ENCODE data around the gene SALL4. TPM values are rescaled to one million over a fixed set of nuclear protein-coding genes. Genes with fewer than 3 reads are reported as not detected.

SALL4 gene
- total RNA-seq (2021) (17.7 and 18.4 TPM in 2 replicates), Bru-seq, nascent RNA (percentile 76 among the genes with signal in this experiment), BruChase-seq, experiment 1, labeled RNA remaining after a 2-hour chase (percentile 85 among the genes with signal in this experiment), BruChase-seq, experiment 2, labeled RNA remaining after a 6-hour chase (percentile 92 among the genes with signal in this experiment)
- long read RNA-seq, partial matches to known transcripts = 4 of 7 reads
- long read RNA-seq, other reads (novel, unspliced or antisense) = 2 of 7 reads

GRCh38 chr20:51802170-51802751 is at the start of gene SALL4:
TSS of gene SALL4 (minus strand) at chr20:51802521. CDS start at chr20:51802408, 113 bp downstream.
- TF ChIP-seq CTCF (conservative IDR thresholded peaks at IDR 0.05; ENCODE audit: low read depth, low read length) (no peak), EZH2 (IDR thresholded peaks at IDR 0.05; ENCODE audit: borderline replicate concordance, low read depth, low read length, poor library complexity, severe bottlenecking) (no peak)
- no TSS peak for BruUV-seq (replicated peaks)
- Histone ChIP-seq H3K36me3 (ENCODE audit: insufficient read depth, low read length, poor library complexity, severe bottlenecking) (no peaks in the 10 kb centered on the region), H3K27ac (ENCODE audit: low read depth, low read length, poor library complexity, severe bottlenecking) (peak within 1 kb of the TSS; percentile 89), H3K4me1 (ENCODE audit: insufficient read depth, low read length, poor library complexity, severe bottlenecking) (peaks cover 29% of the 10 kb centered on the region), H3K9me3 (ENCODE audit: low read depth, low read length, poor library complexity, severe bottlenecking) (no peaks in the 10 kb centered on the region), H3K4me3 (ENCODE audit: low read depth, low read length, poor library complexity, severe bottlenecking) (peak within 1 kb of the TSS; percentile 74), H3K27me3 (replicated peaks; ENCODE audit: insufficient read depth, low read depth, low read length, poor library complexity) (no peaks in the 10 kb centered on the region)
- intact Hi-C loops (cut with micrococcal nuclease; ENCODE audit: unreplicated experiment) = loop anchor here (5.0 to 10.0 kb wide), 3 partner anchors 100 to 163 kb away; no protein-coding TSS in a partner anchor
- ChIA-PET CTCF (no interaction called here), POLR2A (ENCODE audit: low non-redundant PET) (no interaction called here)
- DNase-seq (ENCODE audit: low spot score) = peak; percentile 89

DNA sequence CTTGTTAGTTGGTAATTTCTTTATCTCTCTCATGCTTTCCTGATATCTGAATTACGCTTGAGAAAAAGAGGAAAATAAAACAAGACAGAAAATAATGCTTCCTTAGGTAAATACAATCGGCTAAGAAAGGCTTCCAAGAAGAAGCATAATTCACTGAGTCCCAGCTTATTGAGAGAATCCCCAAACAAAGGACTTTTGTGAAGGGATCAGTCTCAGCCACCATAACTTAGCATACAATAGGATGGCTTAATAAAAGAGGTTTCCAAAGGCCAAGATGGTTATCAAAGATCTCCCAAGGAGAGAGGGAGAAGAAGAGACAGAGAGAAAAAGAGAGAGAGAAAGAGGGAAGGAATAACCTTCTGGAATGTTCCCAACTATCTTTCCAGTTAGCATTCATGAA is 46.0 kb upstream of the SALL4 start:
- TF ChIP-seq EZH2 (IDR thresholded peaks at IDR 0.05; ENCODE audit: borderline replicate concordance, low read depth, low read length, poor library complexity, severe bottlenecking) = no peak
- no peak for TF ChIP-seq CTCF (conservative IDR thresholded peaks at IDR 0.05; ENCODE audit: low read depth, low read length)
- ChIA-PET POLR2A (ENCODE audit: low non-redundant PET) (no interaction called here), CTCF (no interaction called here)
- no peaks in the 10 kb centered on the region for H3K4me1 ChIP-seq (ENCODE audit: insufficient read depth, low read length, poor library complexity, severe bottlenecking)
- intact Hi-C loops (cut with micrococcal nuclease; ENCODE audit: unreplicated experiment) = no loop called here
- no TSS peak for BruUV-seq (replicated peaks)
- DNase-seq (ENCODE audit: low spot score) = no peak
- H3K27me3 ChIP-seq (replicated peaks; ENCODE audit: insufficient read depth, low read depth, low read length, poor library complexity) = no peaks in the 10 kb centered on the region
- no peak overlapping the region for H3K27ac ChIP-seq (ENCODE audit: low read depth, low read length, poor library complexity, severe bottlenecking)
- no peaks in the 10 kb centered on the region for H3K9me3 ChIP-seq (ENCODE audit: low read depth, low read length, poor library complexity, severe bottlenecking)
- no peaks in the 10 kb centered on the region for H3K36me3 ChIP-seq (ENCODE audit: insufficient read depth, low read length, poor library complexity, severe bottlenecking)
- no peak overlapping the region for H3K4me3 ChIP-seq (ENCODE audit: low read depth, low read length, poor library complexity, severe bottlenecking)

DNA sequence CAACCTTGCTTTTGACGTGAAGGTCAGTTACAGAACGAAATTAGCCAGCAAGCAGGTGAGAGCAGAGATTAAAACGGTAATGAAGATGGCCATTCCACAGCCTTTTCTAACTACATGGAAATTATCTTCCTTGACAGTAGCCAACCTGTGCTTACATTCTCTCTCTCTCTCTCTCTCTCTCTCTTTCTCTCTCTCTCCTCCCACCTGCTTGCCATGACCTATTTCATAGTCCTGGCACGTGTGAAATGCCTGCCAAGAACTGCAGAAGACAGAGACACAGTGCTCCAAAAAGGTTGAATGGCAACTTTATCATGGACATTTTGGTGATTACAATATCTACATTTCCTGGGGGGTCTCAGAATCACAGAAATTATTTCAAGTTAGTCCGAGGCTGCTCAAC is 38.5 kb upstream of the SALL4 start:
- Histone ChIP-seq H3K4me1 (ENCODE audit: insufficient read depth, low read length, poor library complexity, severe bottlenecking) (no peaks in the 10 kb centered on the region), H3K9me3 (ENCODE audit: low read depth, low read length, poor library complexity, severe bottlenecking) (no peaks in the 10 kb centered on the region), H3K36me3 (ENCODE audit: insufficient read depth, low read length, poor library complexity, severe bottlenecking) (no peaks in the 10 kb centered on the region), H3K27ac (ENCODE audit: low read depth, low read length, poor library complexity, severe bottlenecking) (no peak overlapping the region), H3K4me3 (ENCODE audit: low read depth, low read length, poor library complexity, severe bottlenecking) (no peak overlapping the region), H3K27me3 (replicated peaks; ENCODE audit: insufficient read depth, low read depth, low read length, poor library complexity) (no peaks in the 10 kb centered on the region)
- POLR2A ChIA-PET (ENCODE audit: low non-redundant PET) = no interaction called here
- CTCF ChIA-PET = no interaction called here
- no TSS peak for BruUV-seq (replicated peaks)
- no peak for TF ChIP-seq EZH2 (IDR thresholded peaks at IDR 0.05; ENCODE audit: borderline replicate concordance, low read depth, low read length, poor library complexity, severe bottlenecking)
- no peak for TF ChIP-seq CTCF (conservative IDR thresholded peaks at IDR 0.05; ENCODE audit: low read depth, low read length)
- intact Hi-C loops (cut with micrococcal nuclease; ENCODE audit: unreplicated experiment) = no loop called here
- DNase-seq (ENCODE audit: low spot score) = no peak
